PC-3 (cell line): ENCODE measurements around the gene TNFRSF17. TPM values are rescaled to one million over a fixed set of nuclear protein-coding genes. Genes with fewer than 3 reads are reported as not detected.
A peak's percentile ranks its signal among the peaks of the same experiment; 100 is the strongest.

Experiments
- ATAC-seq: fragments of 200-7000 bp; cut with Tn5 transposase; 2 replicates; pipeline ENCODE4 v1.9.1; 2020; ENCODE audit warnings: mild to moderate bottlenecking, moderate library complexity
- Bru-seq: library from RNA; stranded (reverse); fragments of 400-500 nt; gene quantifications from one replicate; lab custom pipeline; 2021; lab: Mats Ljungman, UMichigan
- BruChase-seq, 2 experiments: library from RNA; stranded (reverse); fragments of 400-500 nt; gene quantifications; one replicate each; lab custom pipeline; 2021; lab: Mats Ljungman, UMichigan
- BruUV-seq: library from RNA; stranded (reverse); fragments of 400-500 nt; replicated peaks from 2 replicates; lab custom pipeline; 2021; lab: Mats Ljungman, UMichigan
- CTCF ChIA-PET: fragments of 300-600 bp; sonication (Branson Sonifier 250); formaldehyde crosslinking; loops from one replicate; lab custom pipeline; 2022; ENCODE audit warnings: antibody characterized with exemption; lab: Charles Lee
- POLR2A ChIA-PET: fragments of 300-600 bp; sonication (Branson Sonifier 250); formaldehyde crosslinking; loops from one replicate; lab custom pipeline; 2022; ENCODE audit warnings: antibody characterized with exemption; ENCODE audit not compliant: unreplicated experiment; lab: Charles Lee
- DNase-seq: peaks from one replicate; pipeline ENCODE4 v3.0.0-alpha.2; 2015
- H2AFZ ChIP-seq: fragments of 300-600 bp; sonication (generic); 2 replicates; pipeline ENCODE4 v1.6.0; 2016; ENCODE audit warnings: antibody characterized with exemption, low read length
- H3F3A ChIP-seq: fragments of 300-600 bp; sonication (generic); one replicate; pipeline ENCODE4 v1.6.0; 2017; ENCODE audit warnings: antibody characterized with exemption, low read length, control low read depth, mild to moderate bottlenecking; ENCODE audit not compliant: unreplicated experiment
- H3K27ac ChIP-seq: fragments of 300-600 bp; sonication (generic); 2 replicates; pipeline ENCODE4 v1.5.1; 2016; ENCODE audit warnings: mild to moderate bottlenecking, low read length
- H3K27me3 ChIP-seq: fragments of 300-600 bp; sonication (generic); 2 replicates; pipeline ENCODE4 v1.6.1; 2016; ENCODE audit warnings: low read length, mixed read lengths
- H3K36me3 ChIP-seq: fragments of 300-600 bp; sonication (generic); 2 replicates; pipeline ENCODE4 v1.6.1; 2016; ENCODE audit warnings: low read depth, mixed run types, low read length, mixed read lengths
- H3K4me1 ChIP-seq: fragments of 300-600 bp; sonication (generic); 2 replicates; pipeline ENCODE4 v1.5.1; 2016; ENCODE audit warnings: low read length; ENCODE audit not compliant: insufficient read depth
- H3K4me2 ChIP-seq: fragments of 300-600 bp; sonication (generic); 2 replicates; pipeline ENCODE4 v1.6.0; 2016; ENCODE audit warnings: low read length
- H3K4me3 ChIP-seq: fragments of 300-600 bp; sonication (generic); 2 replicates; pipeline ENCODE4 v1.5.1; 2016; ENCODE audit warnings: mild to moderate bottlenecking, low read length, mixed read lengths
- H3K79me2 ChIP-seq: fragments of 300-600 bp; sonication (generic); 2 replicates; pipeline ENCODE4 v1.6.1; 2017; ENCODE audit warnings: low read length, mixed read lengths
- H3K9ac ChIP-seq: fragments of 300-600 bp; sonication (generic); 2 replicates; pipeline ENCODE4 v1.6.0; 2016; ENCODE audit warnings: mild to moderate bottlenecking, low read length
- H3K9me2 ChIP-seq: fragments of 300-600 bp; sonication (generic); replicated peaks from 2 replicates; pipeline ENCODE4 v1.6.1; 2016; ENCODE audit warnings: mixed run types, low read length, mixed read lengths
- H3K9me3 ChIP-seq: fragments of 300-600 bp; sonication (generic); 2 replicates; pipeline ENCODE4 v1.6.1; 2016; ENCODE audit warnings: low read length, mixed read lengths
- H4K20me1 ChIP-seq: fragments of 300-600 bp; sonication (generic); 2 replicates; pipeline ENCODE4 v1.6.1; 2016; ENCODE audit warnings: low read length, mixed read lengths
- EZH2 ChIP-seq: fragments of 300-600 bp; sonication (generic); IDR thresholded peaks from one replicate; pipeline ENCODE4 v1.6.1; 2017; ENCODE audit warnings: antibody characterized with exemption, mild to moderate bottlenecking, low read length; ENCODE audit not compliant: unreplicated experiment
- EZH2phosphoT487 ChIP-seq: fragments of 300-600 bp; sonication (generic); IDR thresholded peaks from 2 replicates; pipeline ENCODE4 v1.6.1; 2018; ENCODE audit warnings: mild to moderate bottlenecking, antibody characterized with exemption, low read length, borderline replicate concordance
- intact Hi-C: fragments of 100-400 bp; cut with micrococcal nuclease; formaldehyde crosslinking; loops from 2 replicates; pipeline ENCODE4 v1.9.0; 2023
- long read RNA-seq: library from polyadenylated mRNA; unstranded; transcript quantifications from one replicate; pipeline ENCODE4 v2.0.0, GENCODE V29; 2021; ENCODE audit not compliant: unreplicated experiment
- total RNA-seq: library from RNA; depleted of rRNA; stranded (reverse); fragments of >200 nt; gene quantifications from 2 replicates; pipeline ENCODE4 v1.2.3, GENCODE V29; 2014; rRNA removed
- TF ChIP-seq, protein P1 (sequence below): fragments of 300-600 bp; sonication (generic); conservative IDR thresholded peaks from 2 replicates; pipeline ENCODE4 v1.5.1; 2017; ENCODE audit warnings: antibody characterized with exemption, low read depth, mild to moderate bottlenecking, low read length

Gene TNFRSF17
- total RNA-seq = not detected in 2 replicates
- not detected for Bru-seq, nascent RNA
- BruChase-seq, experiment 1, labeled RNA remaining after a 6-hour chase = percentile 17 among the genes with signal in this experiment
- BruChase-seq, experiment 2, labeled RNA remaining after a 2-hour chase = not detected
- long read RNA-seq = 0 reads

DNA sequence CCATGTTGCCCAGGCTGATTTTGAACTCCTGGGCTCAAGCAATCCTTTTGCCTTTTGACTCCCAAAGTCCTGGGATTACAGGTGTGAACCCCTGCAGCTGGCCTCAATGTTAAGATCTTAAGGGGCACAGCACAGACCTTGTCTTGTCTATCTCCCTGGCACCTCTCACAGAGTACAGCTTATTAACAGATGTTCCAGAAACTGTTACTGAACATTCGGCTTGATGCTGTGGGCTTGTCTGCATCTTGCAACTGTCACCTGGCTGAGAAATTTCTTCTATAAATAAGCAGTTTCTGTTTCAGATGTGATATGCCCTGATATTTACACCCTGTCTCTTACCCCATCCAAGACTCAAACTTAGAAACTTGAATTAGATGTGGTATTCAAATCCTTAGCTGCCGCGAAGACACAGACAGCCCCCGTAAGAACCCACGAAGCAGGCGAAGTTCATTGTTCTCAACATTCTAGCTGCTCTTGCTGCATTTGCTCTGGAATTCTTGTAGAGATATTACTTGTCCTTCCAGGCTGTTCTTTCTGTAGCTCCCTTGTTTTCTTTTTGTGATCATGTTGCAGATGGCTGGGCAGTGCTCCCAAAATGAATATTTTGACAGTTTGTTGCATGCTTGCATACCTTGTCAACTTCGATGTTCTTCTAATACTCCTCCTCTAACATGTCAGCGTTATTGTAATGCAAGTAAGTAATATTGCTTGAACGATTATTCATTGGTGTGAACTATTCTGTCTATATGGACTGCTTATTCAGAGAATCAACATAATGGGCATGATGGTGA is at the start of gene TNFRSF17:
TNFRSF17 (plus strand) TSS at position 450 of the 791 bp plus-strand sequence; CDS start at position 565, 115 bp downstream.
- Histone ChIP-seq H3K4me1 (no peaks in the 10 kb centered on the region), H3F3A (no peaks in the 10 kb centered on the region), H4K20me1 (no peaks in the 10 kb centered on the region), H3K27me3 (no peaks in the 10 kb centered on the region), H3K79me2 (no peaks in the 10 kb centered on the region), H3K36me3 (no peaks in the 10 kb centered on the region), H3K27ac (no peak within 1 kb of the TSS), H3K9me3 (no peaks in the 10 kb centered on the region), H3K4me3 (no peak within 1 kb of the TSS), H3K9ac (no peak within 1 kb of the TSS), H3K9me2 (no peaks in the 10 kb centered on the region), H2AFZ (no peak within 1 kb of the TSS), H3K4me2 (no peak within 1 kb of the TSS)
- ATAC-seq (no peak), DNase-seq (no peak)
- no TSS peak for BruUV-seq
- TF ChIP-seq, protein P1, sequence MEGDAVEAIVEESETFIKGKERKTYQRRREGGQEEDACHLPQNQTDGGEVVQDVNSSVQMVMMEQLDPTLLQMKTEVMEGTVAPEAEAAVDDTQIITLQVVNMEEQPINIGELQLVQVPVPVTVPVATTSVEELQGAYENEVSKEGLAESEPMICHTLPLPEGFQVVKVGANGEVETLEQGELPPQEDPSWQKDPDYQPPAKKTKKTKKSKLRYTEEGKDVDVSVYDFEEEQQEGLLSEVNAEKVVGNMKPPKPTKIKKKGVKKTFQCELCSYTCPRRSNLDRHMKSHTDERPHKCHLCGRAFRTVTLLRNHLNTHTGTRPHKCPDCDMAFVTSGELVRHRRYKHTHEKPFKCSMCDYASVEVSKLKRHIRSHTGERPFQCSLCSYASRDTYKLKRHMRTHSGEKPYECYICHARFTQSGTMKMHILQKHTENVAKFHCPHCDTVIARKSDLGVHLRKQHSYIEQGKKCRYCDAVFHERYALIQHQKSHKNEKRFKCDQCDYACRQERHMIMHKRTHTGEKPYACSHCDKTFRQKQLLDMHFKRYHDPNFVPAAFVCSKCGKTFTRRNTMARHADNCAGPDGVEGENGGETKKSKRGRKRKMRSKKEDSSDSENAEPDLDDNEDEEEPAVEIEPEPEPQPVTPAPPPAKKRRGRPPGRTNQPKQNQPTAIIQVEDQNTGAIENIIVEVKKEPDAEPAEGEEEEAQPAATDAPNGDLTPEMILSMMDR = no peak
- TF ChIP-seq EZH2 (no peak), EZH2phosphoT487 (no peak)
- POLR2A ChIA-PET = no interaction called here
- intact Hi-C loops = no loop called here
- CTCF ChIA-PET = interaction anchor here (1.0 kb wide), 1 partner anchor 103 kb away, joined by 4 read pairs; no protein-coding TSS in a partner anchor

DNA sequence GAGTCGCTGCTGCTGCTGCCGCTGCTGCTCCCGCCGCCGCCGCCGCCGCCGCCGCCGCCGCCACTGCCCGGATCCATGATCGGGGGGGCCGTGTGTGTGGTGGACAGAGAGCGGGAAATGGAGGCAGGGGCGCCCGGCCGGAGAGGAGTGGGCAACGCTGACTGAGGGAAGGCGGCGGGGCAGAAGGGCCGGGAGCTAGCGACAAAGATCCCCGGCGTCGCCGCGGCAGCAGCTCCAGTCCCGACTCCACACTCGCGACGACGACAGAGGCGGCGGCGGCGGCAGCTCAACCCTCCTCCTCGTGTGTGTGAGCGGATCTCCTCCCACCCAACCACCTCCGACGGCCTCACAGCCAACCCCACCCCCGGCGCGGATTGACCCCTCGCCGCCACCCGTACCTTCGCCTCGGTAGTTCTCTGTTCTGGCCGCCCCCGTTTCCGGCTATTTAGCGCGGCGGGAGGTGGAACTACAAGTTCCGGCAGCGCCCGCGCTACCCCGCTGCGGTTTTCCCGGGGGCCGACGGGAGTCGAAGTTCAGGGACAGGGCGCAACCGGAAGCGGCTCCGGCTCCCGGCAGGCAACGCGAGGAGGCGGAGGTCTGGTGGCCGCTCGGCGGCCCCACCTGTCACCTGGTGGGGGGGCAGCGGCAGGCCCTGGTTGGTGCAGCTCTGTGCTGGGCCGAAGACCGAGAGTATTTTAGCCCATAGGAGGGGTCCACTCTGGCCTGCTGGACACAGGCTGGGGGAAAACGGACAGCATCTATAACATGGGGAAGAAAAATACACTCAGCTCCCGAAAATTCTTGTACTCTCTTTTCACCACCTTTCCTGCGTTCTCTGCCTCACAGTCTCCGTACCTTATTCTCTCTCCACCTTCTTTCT is 49.1 kb upstream of the TNFRSF17 start, which contains the start of gene GSPT1:
GSPT1 (minus strand) TSS at position 313 of the 880 bp plus-strand sequence; CDS start at position 77, 236 bp downstream.
- peaks cover 23% of the 10 kb centered on the region for H3K4me1 ChIP-seq
- peaks cover 3% of the 10 kb centered on the region for H3F3A ChIP-seq
- H3K27ac ChIP-seq = peak within 1 kb of the TSS; percentile 97
- peaks cover 30% of the 10 kb centered on the region for H4K20me1 ChIP-seq
- TF ChIP-seq, protein P1 = no peak
- TF ChIP-seq EZH2 (no peak), EZH2phosphoT487 (no peak)
- no peaks in the 10 kb centered on the region for H3K9me2 ChIP-seq
- intact Hi-C loops = loop anchor here (1.0 to 10.0 kb wide), 2 partner anchors 60 to 61 kb away; partner anchors contain the start of genes RSL1D1 and SNX29
- ATAC-seq = peak; percentile 85
- peak within 1 kb of the TSS; percentile 87 for H2AFZ ChIP-seq
- CTCF ChIA-PET = interaction anchor here (1.2 kb wide), 2 partner anchors 119 to 152 kb away, joined by 3 to 5 read pairs; partner anchors contain the start of gene ZC3H7A
- H3K4me3 ChIP-seq = peak within 1 kb of the TSS; percentile 79
- peak within 1 kb of the TSS; percentile 94 for H3K9ac ChIP-seq
- no peaks in the 10 kb centered on the region for H3K9me3 ChIP-seq
- no TSS peak for BruUV-seq
- H3K27me3 ChIP-seq = no peaks in the 10 kb centered on the region
- peak; percentile 96 for DNase-seq
- no peaks in the 10 kb centered on the region for H3K36me3 ChIP-seq
- POLR2A ChIA-PET = no interaction called here
- peaks cover 48% of the 10 kb centered on the region for H3K79me2 ChIP-seq
- peak within 1 kb of the TSS; percentile 95 for H3K4me2 ChIP-seq
